ENCODE data around the gene RIPK1. TPM values are rescaled to one million over a fixed set of nuclear protein-coding genes. Genes with fewer than 3 reads are reported as not detected.

RIPK1 gene
- total and polyA plus RNA-seq, 7 donors, result 5.6 to 10.6 (median 7.1) TPM

DNA sequence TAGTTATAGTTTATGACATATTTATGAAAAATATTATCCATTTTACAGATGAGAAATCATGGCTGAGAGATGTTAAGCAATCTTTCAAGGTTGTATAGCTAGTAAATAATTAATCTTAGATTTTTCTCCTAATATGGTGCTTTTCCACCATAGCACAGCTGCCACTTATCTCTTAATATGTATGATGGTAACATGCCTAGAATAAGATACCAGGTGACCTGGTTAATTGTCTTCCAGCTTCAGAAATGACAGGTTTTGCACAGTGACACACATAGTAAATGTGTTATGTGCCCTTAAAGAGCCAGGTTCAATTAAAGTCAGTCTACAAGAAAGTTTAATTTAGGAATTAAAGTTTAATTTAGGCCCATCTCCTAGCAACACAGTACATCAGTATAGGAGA lies 74.2 kb downstream of the RIPK1 start:
- ATAC-seq (no peak), DNase-seq (no peak)
- TF ChIP-seq, protein P1, sequence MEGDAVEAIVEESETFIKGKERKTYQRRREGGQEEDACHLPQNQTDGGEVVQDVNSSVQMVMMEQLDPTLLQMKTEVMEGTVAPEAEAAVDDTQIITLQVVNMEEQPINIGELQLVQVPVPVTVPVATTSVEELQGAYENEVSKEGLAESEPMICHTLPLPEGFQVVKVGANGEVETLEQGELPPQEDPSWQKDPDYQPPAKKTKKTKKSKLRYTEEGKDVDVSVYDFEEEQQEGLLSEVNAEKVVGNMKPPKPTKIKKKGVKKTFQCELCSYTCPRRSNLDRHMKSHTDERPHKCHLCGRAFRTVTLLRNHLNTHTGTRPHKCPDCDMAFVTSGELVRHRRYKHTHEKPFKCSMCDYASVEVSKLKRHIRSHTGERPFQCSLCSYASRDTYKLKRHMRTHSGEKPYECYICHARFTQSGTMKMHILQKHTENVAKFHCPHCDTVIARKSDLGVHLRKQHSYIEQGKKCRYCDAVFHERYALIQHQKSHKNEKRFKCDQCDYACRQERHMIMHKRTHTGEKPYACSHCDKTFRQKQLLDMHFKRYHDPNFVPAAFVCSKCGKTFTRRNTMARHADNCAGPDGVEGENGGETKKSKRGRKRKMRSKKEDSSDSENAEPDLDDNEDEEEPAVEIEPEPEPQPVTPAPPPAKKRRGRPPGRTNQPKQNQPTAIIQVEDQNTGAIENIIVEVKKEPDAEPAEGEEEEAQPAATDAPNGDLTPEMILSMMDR (IDR thresholded peaks at IDR 0.05), result no peak
- intact Hi-C loops (cut with DNase I), result no loop called here
- Histone ChIP-seq H3K4me1 (peaks cover 18% of the 10 kb centered on the region), H3K27ac (no peak overlapping the region), H3K4me3 (no peak overlapping the region), H3K27me3 (ENCODE audit: insufficient read depth in 3 of 3, low read length in 2 of 3) (no peaks in the 10 kb centered on the region), H3K9me3 (no peaks in the 10 kb centered on the region), H3K36me3 (ENCODE audit: insufficient read depth in 1 of 2, low read depth in 1 of 2) (peaks cover 0 to 58% of the 10 kb centered on the region in 2 donors)

DNA sequence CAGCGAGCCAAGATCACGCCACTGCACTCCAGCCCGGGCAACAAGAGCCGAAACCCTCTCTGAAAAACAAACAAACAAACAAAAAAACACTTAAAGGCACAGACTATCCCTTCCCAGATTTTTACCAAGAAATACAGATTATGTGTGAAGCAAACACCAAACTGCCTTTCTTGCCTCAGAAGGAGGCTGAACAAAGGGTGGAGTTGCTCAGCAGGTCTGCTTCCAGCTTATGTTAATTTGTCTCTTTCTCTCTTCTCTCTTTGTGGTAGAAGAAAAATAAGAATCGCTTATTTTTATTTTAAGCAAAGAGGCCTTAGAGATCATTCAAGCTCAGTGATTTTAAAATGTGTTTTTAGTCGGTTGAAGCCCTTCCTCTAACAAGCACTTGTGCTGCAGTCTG lies 74.9 kb downstream of the RIPK1 start:
- intact Hi-C loops (cut with DNase I), result no loop called here
- ATAC-seq (no peak), DNase-seq (no peak)
- H3K4me1 ChIP-seq, result peaks cover 17% of the 10 kb centered on the region
- H3K4me3 ChIP-seq, result no peak overlapping the region
- 86 to 91% (median 90%) methylated on average over 6 of the region's 6 CpGs for WGBS, 3 donors
- TF ChIP-seq, protein P1 (IDR thresholded peaks at IDR 0.05), result no peak
- H3K36me3 ChIP-seq (ENCODE audit: insufficient read depth in 1 of 2, low read depth in 1 of 2), result peaks cover 2 to 58% of the 10 kb centered on the region in 2 donors
- H3K9me3 ChIP-seq, result no peaks in the 10 kb centered on the region
- no peak overlapping the region for H3K27ac ChIP-seq
- H3K27me3 ChIP-seq (ENCODE audit: insufficient read depth in 3 of 3, low read length in 2 of 3), result no peaks in the 10 kb centered on the region

DNA sequence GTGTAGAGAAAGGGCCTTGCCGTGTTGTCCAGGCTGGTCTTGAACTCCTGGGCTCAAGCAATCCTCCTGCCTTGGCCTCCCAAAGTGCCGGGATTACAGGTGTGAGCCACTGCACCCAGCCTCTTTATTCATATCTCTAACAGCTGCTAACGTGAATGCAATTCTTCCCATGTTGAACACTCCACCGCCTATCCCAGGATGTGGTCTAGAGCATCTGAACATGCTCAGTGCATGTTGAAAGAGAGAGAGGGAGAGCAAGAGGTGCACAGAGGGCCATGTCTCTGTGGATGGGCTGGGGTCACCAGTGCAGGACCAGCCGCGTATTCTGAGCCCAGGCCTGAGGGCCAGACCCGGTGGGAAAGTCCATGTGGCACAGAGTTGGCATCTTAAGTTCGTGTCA lies 76.3 kb downstream of the RIPK1 start:
- no peak for DNase-seq
- Histone ChIP-seq H3K4me1 (peaks cover 5% of the 10 kb centered on the region), H3K4me3 (no peak overlapping the region), H3K27me3 (ENCODE audit: insufficient read depth in 3 of 3, low read length in 2 of 3) (no peaks in the 10 kb centered on the region), H3K9me3 (no peaks in the 10 kb centered on the region), H3K36me3 (ENCODE audit: insufficient read depth in 1 of 2, low read depth in 1 of 2) (peaks cover 2 to 68% of the 10 kb centered on the region in 2 donors), H3K27ac (no peak overlapping the region)
- TF ChIP-seq, protein P1 (IDR thresholded peaks at IDR 0.05), result no peak
- 77 to 91% (median 85%) methylated on average over 8 of the region's 8 CpGs for WGBS, 3 donors
- no peak for ATAC-seq
- intact Hi-C loops (cut with DNase I), result no loop called here

DNA sequence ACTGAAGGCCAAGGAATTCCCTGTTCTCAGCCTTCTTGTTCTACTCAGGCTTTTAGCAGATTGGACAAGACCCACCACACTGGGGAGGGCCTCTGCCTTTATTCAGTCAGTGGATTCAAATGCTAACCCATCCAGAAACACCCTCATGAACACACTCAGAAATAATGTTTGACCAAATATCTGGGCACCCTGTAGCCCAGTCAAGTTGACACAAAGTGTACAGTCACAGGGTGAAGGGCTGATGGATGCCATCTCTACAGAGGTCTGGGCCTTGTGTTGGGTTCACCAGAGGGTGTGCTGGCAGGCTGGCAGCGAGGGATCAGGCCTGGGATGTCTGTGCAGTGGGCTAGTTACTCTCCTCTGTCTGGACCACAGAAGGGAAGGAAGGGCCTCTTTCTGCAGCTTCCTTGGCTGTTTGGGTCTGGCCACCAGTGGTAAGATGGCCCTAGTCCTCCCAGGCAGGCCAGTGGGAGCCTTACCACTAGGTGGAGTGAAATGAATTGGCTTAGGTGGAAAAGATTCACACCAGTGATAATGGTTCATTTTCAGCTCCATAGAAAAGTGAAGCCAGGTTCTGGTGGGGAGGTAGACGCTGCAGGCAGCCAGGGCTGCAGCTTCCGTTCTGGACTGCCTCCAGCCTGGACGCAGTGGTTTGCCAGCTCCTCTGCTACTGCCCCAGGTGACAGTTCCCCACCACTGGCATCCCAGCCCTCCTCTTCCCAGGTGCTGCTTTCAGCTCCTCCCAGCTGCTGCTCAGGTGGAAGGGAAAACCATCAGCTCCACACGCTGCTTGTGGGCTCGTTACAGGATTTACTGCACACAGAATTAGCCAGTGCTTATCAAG lies 79.8 kb downstream of the RIPK1 start:
- no peak for DNase-seq
- Histone ChIP-seq H3K36me3 (ENCODE audit: insufficient read depth in 1 of 2, low read depth in 1 of 2) (peaks cover 4 to 58% of the 10 kb centered on the region in 2 donors), H3K4me3 (no peak overlapping the region), H3K27me3 (ENCODE audit: insufficient read depth in 3 of 3, low read length in 2 of 3) (no peaks in the 10 kb centered on the region), H3K4me1 (peaks cover 5% of the 10 kb centered on the region), H3K9me3 (no peaks in the 10 kb centered on the region), H3K27ac (no peak overlapping the region)
- intact Hi-C loops (cut with DNase I), result no loop called here
- TF ChIP-seq, protein P1 (IDR thresholded peaks at IDR 0.05), result no peak
- 88 to 95% (median 91%) methylated on average over 6 of the region's 6 CpGs for WGBS, 3 donors
- ATAC-seq, result no peak
